NCI-H748 treated with DMSO at 0.1 percent for 48 hours (cell line): ENCODE measurements around the gene PTPRK.
"Not testable (repeated sequence)": the region's sequence is repeated elsewhere in the genome, so short reads cannot be mapped to it uniquely, and the experiment has no call there.

Source experiments
- DNase-seq: peaks from one replicate; lab custom pipeline; 2025; lab: John Stamatoyannopoulos, UW

PTPRK gene

DNA sequence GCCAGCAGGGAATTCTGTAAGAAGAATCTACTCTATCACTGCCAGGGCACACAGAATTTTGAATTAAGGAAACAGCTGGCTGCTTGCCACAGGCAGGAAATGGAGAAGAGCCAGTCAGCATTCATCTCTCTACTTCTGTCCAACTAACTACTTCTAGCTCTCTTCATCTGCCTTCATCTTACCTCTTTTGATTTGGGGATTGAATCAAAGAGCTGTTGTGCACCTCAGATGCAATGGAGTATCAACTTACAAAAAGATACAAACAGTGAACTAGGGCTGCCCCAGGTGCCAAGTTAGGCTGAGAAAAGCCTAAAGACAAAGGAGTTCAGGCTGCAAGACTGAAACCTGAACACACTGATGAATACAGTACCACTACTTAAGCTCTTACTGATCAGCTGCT, 82.0 kb downstream of the PTPRK start:
- no peak for DNase-seq

GRCh38 chr6:128437685-128438084, 82.7 kb downstream of the PTPRK start:
- DNase-seq: no peak

GRCh38 chr6:128434752-128435151, 85.6 kb downstream of the PTPRK start:
- not testable (repeated sequence) for DNase-seq

- no peak for DNase-seq
These were observed 88.0 kb downstream of the PTPRK start for GRCh38 chr6:128432394-128432793.

GRCh38 chr6:128427139-128427538, 93.3 kb downstream of the PTPRK start:
- DNase-seq: no peak

DNA sequence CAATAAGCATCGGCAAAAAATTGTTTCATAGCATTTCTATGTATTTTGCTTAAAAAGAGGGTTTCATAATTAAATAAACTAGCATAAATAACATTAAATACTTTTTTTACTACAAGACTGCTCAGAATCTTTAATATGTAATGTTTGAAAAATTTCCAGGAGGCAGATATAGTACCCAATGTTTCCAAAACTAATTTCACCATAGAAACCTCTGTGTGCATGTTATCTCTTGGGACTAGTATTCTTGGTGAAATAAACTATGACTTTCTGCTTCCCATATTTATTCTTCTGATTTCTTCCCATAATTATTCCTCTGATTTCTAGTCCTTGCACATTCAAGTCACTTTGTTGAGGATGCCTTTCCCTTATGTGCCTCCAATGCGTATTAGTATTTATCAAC, 94.5 kb downstream of the PTPRK start:
- DNase-seq: no peak

- no peak for DNase-seq
These were observed 97.5 kb downstream of the PTPRK start for GRCh38 chr6:128422871-128423270.

DNA sequence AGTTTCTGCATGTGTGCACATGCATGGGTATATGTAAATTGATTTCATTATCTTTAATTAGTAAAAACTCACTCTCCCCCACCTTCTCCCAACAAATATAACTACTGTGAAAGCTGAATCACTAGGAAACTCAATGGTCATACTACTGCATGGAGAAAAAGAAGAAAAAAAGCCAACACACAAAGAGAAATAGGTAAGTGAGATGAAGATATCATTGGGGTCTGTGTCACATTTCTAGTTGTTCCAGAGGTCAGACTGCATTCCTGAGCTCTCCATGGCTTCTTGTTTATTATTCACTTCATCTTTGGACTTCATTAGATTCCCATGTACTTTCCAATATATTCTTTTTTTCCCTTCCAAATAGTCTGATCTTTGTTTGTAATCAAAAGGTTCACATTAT, 98.2 kb downstream of the PTPRK start:
- DNase-seq: no peak

DNA sequence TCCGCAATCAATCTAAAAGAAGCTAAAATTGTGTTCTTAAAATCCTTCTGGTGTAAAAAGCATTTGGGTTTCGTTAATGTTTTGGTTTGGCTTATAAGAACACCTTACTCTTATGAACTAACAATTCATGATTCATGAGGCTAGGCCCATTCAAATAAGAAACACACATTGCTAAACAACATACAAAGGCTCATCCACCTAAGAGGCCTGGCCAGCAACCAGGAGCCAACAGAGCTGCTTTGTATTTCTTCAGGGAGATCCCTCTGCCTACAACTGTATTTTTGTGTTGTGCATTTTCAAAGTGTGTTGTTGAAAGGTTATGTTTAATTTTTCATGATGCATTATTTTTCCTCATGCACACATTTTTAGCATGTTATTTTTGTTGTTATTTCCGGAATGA, 98.6 kb downstream of the PTPRK start:
- DNase-seq: no peak

DNA sequence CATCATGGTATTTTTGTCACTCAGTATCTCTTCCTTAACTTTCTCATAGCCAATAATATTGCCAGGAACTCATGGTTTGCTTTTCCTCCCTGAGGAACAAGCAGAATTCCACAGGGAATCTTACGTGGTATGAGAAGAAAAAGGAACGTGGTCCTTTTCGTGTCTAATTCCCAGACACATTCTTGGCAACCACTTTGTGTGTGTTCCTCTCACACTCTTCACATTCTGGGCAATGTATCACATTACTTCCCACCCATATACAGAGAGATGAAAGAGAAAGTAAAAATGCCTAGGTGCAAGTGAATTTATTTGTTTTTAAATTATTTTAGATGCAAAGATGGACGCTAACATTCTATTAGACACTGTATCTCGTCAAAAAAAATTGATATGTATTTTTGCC, 102.7 kb downstream of the PTPRK start:
- DNase-seq: no peak

GRCh38 chr6:128415387-128415786, 105.0 kb downstream of the PTPRK start:
- no peak for DNase-seq

DNA sequence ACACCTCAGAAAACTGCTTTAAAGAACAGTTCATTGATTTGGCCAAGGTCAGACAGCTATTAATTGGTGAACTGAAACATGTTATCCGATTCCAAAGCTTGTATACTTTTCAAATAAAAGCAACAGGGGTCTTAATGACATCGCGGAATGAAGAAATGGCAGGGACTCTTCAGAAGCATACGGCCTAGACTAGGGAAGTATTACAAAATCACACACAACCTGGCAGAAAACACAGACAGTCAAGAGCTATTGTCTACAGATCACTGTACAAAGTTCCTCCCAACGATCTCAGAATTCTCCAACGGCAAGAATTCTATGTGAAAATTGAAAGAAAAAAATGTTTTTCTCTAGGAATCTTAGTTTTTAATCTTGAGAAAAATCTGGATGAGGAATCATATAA, 105.5 kb downstream of the PTPRK start:
- DNase-seq: peak; percentile 43

DNA sequence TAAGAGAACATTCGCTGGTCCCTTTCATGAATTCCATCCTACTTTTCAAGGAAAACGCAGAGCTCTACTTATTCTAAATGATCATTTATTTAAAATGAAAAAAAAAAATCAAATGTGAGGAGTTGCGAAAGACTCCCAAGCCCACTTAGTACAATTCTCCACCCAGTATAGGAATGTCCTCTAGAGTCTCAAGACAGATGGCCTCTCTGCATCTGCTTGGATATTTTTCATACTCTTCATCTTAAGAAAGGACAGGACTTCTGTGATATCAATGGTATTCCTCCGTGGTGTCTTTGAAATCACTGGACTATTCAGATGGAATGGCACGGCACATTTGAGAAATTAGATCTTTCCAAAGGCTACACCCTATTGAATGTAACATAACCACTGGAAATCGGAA, 107.1 kb downstream of the PTPRK start:
- DNase-seq: no peak

DNA sequence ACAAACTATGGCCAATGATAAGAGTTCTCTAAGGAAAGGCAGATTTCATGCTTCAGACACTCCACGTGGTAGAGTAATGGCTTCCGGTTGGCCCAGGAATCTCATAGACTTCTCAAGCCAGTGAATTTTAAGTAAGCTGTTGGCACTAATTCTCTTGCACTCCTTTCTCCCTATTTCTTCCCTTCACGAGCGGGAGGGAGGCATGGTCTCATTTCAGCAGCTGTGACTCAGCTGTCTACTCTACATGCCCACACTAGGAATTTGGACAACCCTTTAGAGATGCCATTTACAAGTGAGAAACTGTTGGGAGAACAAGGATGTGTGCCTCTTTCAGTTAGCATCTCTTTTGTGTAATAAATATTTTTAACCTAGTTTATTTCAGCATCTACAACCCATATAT, 107.7 kb downstream of the PTPRK start:
- no peak for DNase-seq

DNA sequence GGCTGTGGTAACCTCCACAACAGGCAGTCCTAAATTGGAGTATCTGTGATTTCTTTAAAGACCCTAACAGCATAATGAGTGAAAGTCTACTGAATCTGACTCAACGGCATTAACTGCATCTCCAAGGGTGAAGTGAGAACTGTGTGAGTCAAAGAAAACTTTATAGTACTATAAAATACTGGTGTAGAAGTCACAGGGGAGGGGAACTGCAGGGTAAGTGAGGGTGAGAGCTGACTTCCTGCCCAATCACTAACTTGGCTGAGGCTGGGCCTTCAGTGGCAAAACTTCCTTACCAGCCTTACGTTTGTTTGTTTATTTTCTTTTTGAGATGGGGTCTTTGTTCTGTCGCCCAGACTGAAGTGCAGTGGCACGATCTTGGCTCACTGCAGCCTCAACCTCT, 109.8 kb downstream of the PTPRK start:
- no peak for DNase-seq

DNA sequence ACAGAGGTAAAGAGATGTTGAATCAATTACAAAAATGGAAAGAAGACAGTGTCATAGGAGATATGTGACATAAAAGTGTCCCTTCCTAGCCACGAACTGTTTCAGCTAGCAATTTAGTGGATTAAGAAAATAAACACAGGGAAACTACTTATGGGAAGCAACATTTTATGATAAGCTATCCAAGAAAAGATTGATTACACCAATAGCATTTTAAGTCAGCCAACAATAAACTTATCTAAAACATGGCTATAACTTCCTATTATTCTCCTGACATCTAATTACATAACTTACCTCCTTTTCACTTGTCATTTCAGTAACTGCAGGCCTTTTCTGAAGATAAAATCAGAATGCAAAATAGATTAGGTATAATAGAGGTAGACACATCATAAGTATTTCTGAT, 111.4 kb downstream of the PTPRK start:
- DNase-seq: no peak

GRCh38 chr6:128406453-128406852, 113.9 kb downstream of the PTPRK start:
- DNase-seq: no peak

DNA sequence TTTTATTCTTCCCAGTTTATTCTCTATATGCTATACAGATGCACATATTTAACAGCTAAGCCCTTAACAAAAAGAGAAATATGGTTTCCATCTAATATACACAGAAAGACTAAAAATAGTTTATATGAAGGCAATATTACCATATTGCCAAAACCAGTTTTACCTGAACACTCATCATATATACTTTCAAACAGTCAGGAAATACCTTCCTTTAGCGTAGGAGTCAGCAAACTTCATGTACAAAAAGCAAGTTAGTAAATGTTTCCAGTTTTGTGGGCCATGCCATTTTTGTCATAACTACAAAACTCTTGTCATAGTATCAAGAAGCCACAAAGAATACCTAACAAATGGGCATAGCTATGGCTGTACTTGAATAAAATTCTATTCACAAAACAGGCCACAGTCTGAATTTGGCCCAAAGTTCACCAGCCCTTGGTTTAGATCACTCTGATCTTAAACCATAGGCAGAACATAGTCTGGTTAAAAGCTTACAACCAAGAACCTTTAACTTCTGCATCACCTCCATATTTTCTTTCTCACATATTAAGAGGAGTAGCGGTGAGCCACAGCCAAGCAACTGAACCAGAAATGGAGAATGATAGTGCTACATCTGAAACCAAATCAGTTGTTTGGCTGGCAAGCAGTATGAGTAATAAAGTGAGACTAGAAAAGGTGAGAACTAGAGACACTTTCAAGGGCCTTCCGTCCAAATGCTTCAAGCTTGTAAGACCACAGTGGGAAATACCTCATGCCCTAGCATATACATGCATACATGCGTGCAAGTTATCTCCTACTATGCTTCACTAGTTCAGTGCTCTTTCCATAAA, 116.6 kb downstream of the PTPRK start:
- DNase-seq: no peak

DNA sequence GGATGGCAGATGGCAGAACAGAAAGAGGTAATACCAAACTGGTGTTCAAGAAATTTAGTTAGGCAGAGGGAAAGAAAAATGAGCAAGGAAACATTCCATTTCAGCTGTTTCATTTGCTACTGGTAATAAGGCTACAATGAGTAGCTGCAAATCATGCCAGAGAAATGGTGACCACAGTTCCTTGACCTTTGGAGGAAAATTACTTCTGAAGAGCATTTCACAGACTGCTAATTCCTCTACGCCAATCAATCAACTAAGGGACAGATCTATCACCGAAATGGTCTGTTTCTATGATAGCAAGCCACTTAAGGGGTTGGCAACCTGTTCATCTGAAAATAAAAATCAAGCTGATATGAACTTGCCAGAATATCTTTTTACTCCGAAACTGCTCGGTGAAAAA, 119.5 kb downstream of the PTPRK start:
- no peak for DNase-seq

GRCh38 chr6:128397996-128398395, 122.4 kb downstream of the PTPRK start:
- DNase-seq: no peak

- DNase-seq: no peak
These were observed 124.8 kb downstream of the PTPRK start for GRCh38 chr6:128395596-128395995.

- DNase-seq: no peak
These were observed 125.2 kb downstream of the PTPRK start for GRCh38 chr6:128395188-128395587.

GRCh38 chr6:128394167-128394566, 126.2 kb downstream of the PTPRK start:
- no peak for DNase-seq

DNA sequence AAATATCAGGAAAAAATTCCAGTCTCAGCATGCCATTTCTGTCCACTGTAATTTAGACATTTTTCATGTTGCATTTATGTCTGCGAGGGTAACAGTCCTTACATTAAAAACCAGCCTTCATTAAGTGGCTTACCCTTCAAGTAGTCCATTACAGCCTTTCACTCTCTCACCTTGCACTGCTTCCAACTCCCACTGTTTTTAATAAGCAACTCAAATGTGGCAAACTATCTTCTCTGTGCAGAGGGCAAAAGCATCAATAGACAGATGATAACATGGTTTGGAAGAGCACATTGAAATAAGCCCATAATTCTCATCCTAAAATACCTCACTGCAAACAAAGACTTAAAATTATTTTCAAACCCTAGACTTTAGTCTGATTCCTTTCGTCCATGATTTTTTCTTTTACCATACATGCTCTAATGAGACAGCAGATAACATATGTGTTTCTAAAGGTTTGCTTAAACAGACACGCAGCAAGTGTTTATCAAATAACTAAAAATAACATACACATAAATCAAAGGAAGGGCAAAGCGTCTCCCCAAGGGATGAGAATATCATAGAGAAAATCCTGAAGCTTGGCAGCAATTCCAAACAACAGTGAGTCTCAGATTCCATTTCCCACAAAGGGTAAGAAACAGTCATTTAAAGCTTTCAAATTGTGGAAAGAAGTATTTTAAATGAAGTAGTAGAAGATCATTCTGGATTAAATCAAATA, 130.4 kb downstream of the PTPRK start:
- no peak for DNase-seq
